GM06990 (cell line): Measurements from ENCODE around the gene ZNF532.

ENCODE experiments used
- DNase-seq: peaks from one replicate; pipeline ENCODE4 v3.0.0-alpha.2; 2011; ENCODE audit not compliant: insufficient read length; ENCODE audit errors: extremely low read depth
- H3K27me3 ChIP-seq: replicated peaks from 2 replicates; pipeline ENCODE4 v1.6.0; 2011; ENCODE audit warnings: low read length; ENCODE audit not compliant: control insufficient read depth, insufficient read depth
- H3K36me3 ChIP-seq: 2 replicates; pipeline ENCODE4 v1.5.1; 2011; ENCODE audit warnings: low read length; ENCODE audit not compliant: control insufficient read depth, insufficient read depth
- H3K4me3 ChIP-seq: replicated peaks from 2 replicates; pipeline ENCODE4 v1.5.1; 2011; ENCODE audit warnings: low read depth, mild to moderate bottlenecking, control low read depth, low read length
- TF ChIP-seq, protein P1 (sequence below): IDR thresholded peaks from 2 replicates; pipeline ENCODE4 v1.5.1; 2011; ENCODE audit warnings: low read length, control low read depth, mild to moderate bottlenecking, inconsistent platforms; ENCODE audit not compliant: insufficient read depth, poor library complexity, severe bottlenecking

Gene ZNF532

DNA sequence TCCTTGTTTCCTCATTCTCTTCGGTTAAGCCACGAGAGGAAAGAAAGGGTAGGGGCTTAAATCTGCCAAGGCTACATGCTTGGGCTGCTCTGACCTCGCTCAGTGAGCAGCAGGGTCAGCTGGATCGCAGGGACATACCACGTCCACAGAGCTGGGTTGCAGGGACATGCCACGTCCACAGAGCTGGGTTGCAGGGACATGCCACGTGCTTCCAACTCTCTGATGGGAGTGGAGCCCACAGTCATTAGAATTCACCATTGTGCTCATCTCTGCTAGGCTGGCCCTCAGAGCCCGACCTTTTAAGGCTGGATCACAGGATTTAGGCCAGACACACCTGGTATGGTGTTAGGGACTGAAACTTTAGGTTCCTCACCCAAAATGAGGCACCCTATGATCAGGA lies 167.6 kb downstream of the ZNF532 start:
- no peak overlapping the region for H3K4me3 ChIP-seq
- H3K36me3 ChIP-seq = no peaks in the 10 kb centered on the region
- TF ChIP-seq, protein P1, sequence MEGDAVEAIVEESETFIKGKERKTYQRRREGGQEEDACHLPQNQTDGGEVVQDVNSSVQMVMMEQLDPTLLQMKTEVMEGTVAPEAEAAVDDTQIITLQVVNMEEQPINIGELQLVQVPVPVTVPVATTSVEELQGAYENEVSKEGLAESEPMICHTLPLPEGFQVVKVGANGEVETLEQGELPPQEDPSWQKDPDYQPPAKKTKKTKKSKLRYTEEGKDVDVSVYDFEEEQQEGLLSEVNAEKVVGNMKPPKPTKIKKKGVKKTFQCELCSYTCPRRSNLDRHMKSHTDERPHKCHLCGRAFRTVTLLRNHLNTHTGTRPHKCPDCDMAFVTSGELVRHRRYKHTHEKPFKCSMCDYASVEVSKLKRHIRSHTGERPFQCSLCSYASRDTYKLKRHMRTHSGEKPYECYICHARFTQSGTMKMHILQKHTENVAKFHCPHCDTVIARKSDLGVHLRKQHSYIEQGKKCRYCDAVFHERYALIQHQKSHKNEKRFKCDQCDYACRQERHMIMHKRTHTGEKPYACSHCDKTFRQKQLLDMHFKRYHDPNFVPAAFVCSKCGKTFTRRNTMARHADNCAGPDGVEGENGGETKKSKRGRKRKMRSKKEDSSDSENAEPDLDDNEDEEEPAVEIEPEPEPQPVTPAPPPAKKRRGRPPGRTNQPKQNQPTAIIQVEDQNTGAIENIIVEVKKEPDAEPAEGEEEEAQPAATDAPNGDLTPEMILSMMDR = no peak
- DNase-seq = no peak
- no peaks in the 10 kb centered on the region for H3K27me3 ChIP-seq

DNA sequence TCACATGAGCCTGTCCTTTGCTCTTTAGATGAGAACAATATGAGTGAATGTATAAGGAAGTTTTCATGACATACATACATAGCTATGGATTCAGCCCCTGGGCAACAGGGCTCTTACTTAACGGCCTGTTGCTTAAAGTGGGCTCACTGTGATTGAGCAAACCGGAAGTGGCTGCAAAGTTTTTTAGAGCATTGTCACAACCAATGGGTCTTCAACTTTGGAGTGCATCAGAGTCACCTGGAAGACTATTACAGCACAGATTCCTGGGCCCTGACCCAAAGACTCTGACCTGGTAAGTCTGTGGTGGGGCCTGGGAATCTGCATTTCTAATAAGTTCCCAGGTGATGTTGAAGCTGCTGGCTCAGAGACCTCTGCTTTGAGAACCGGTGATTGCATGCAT lies 168.7 kb downstream of the ZNF532 start:
- Histone ChIP-seq H3K4me3 (no peak overlapping the region), H3K36me3 (no peaks in the 10 kb centered on the region), H3K27me3 (no peaks in the 10 kb centered on the region)
- TF ChIP-seq, protein P1 = no peak
- no peak for DNase-seq

DNA sequence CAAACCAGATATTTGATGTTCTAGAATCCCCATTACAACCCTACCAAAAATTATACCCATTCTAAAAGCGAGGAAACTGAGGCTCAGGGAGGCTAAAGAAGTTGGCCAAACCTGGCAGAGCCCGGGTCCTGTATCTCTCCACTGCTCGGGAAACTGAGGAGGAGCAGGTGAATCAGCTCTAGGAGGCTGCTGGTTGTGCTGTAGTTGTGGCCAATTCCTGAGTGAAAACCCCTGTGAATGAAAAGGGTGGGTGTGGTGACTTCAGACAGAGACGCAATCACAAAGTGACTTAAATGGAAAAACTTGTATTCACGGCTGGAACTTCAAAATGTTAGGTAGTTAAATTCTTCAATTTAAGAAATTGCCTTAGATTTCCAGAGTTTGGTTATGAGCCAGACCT lies 169.3 kb downstream of the ZNF532 start:
- Histone ChIP-seq H3K4me3 (no peak overlapping the region), H3K36me3 (no peaks in the 10 kb centered on the region), H3K27me3 (no peaks in the 10 kb centered on the region)
- no peak for DNase-seq
- TF ChIP-seq, protein P1 = no peak

DNA sequence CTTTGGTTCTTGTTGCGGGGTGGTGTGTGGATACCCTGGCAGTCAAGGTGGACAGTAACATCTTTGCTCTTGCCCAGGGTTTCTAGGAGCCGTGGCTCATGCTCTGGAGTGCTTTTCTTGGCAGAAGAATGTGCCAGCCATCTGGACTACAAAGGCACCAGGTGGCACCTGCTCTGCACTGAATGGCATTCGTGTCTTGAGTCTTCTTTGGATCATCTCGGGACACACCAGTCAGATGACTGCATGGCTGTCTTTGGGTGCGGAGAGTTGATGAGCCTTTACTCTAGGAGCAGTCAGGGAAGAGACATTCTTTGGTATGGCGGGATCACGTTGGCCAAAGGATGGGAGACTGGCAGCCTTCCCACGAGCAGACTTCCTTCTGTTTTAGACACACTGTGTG lies 170.9 kb downstream of the ZNF532 start:
- H3K4me3 ChIP-seq = no peak overlapping the region
- no peak for DNase-seq
- H3K27me3 ChIP-seq = no peaks in the 10 kb centered on the region
- TF ChIP-seq, protein P1 = no peak
- no peaks in the 10 kb centered on the region for H3K36me3 ChIP-seq
